HG02870 (cell line): ENCODE results near the gene IGFBP1.
"Not testable (repeated sequence)": the region's sequence is repeated elsewhere in the genome, so short reads cannot be mapped to it uniquely, and the experiment has no call there.

ENCODE experiments used
- ATAC-seq: cut with Tn5 transposase; IDR thresholded peaks from one replicate; pipeline ENCODE4 v1.9.1; 2021; ENCODE audit warnings: mild to moderate bottlenecking, moderate library complexity; ENCODE audit not compliant: unreplicated experiment

IGFBP1 gene

GRCh38 chr7:45888185-45888992 lies at the start of gene IGFBP1:
Gene IGFBP1, plus strand, starts transcription at chr7:45888488. Its CDS starts 165 bp downstream, at chr7:45888653.
- no peak for ATAC-seq

GRCh38 chr7:45838852-45839251 lies 49.4 kb upstream of the IGFBP1 start:
- not testable (repeated sequence) for ATAC-seq

- ATAC-seq = not testable (repeated sequence)
Measured at GRCh38 chr7:45841926-45842717, 46.2 kb upstream of the IGFBP1 start.

- ATAC-seq = not testable (repeated sequence)
Measured at GRCh38 chr7:45846536-45846935, 41.8 kb upstream of the IGFBP1 start.

- not testable (repeated sequence) for ATAC-seq
Measured at GRCh38 chr7:45848734-45849133, 39.6 kb upstream of the IGFBP1 start.

- ATAC-seq = not testable (repeated sequence)
Measured at GRCh38 chr7:45852984-45853383, 35.3 kb upstream of the IGFBP1 start.

- ATAC-seq = not testable (repeated sequence)
Measured at GRCh38 chr7:45853491-45853890, 34.8 kb upstream of the IGFBP1 start.

- ATAC-seq = not testable (repeated sequence)
Measured at GRCh38 chr7:45855680-45856079, 32.6 kb upstream of the IGFBP1 start.

GRCh38 chr7:45856888-45857287 lies 31.4 kb upstream of the IGFBP1 start:
- ATAC-seq = not testable (repeated sequence)

- ATAC-seq = no peak
Measured at GRCh38 chr7:45863715-45864114, 24.6 kb upstream of the IGFBP1 start.

- ATAC-seq = no peak
Measured at GRCh38 chr7:45865594-45866410, 22.5 kb upstream of the IGFBP1 start.

- no peak for ATAC-seq
Measured at GRCh38 chr7:45867471-45867870, 20.8 kb upstream of the IGFBP1 start.

GRCh38 chr7:45869426-45869825 lies 18.9 kb upstream of the IGFBP1 start:
- ATAC-seq = no peak

- ATAC-seq = no peak
Measured at GRCh38 chr7:45872116-45873034, 15.9 kb upstream of the IGFBP1 start.

GRCh38 chr7:45873035-45873354 lies 15.3 kb upstream of the IGFBP1 start, which contains the start of gene CCDC201:
Gene CCDC201, minus strand, starts transcription at chr7:45873082. Its CDS starts 75 bp downstream, at chr7:45873007.
- ATAC-seq = no peak

- no peak for ATAC-seq
Measured at GRCh38 chr7:45873355-45873754, 14.9 kb upstream of the IGFBP1 start.

GRCh38 chr7:45874408-45875131 lies 13.7 kb upstream of the IGFBP1 start:
- ATAC-seq = no peak

GRCh38 chr7:45876519-45876918 lies 11.8 kb upstream of the IGFBP1 start:
- ATAC-seq = no peak

GRCh38 chr7:45878457-45879144 lies 9.7 kb upstream of the IGFBP1 start:
- ATAC-seq = no peak
